Pulmonary artery endothelial cell (primary cell): ENCODE measurements around the gene HIVEP2. TPM values are rescaled to one million over a fixed set of nuclear protein-coding genes. Genes with fewer than 3 reads are reported as not detected.

Experiments used
- DNase-seq: peaks from one replicate; pipeline ENCODE4 v3.0.0-alpha.2; 2011; ENCODE audit warnings: low read depth, low spot score
- total RNA-seq: library from RNA; depleted of rRNA; stranded (reverse); fragments of >200 nt; gene quantifications from 2 replicates; pipeline ENCODE4 v1.2.3, GENCODE V29; 2014

The HIVEP2 gene
- total RNA-seq, 1 donor from 2014 or later, result 3.6 TPM

GRCh38 chr6:142821860-142822259 is 123.1 kb downstream of the HIVEP2 start:
- no peak for DNase-seq

GRCh38 chr6:142821164-142821716 is 123.7 kb downstream of the HIVEP2 start:
- DNase-seq, result no peak

GRCh38 chr6:142820338-142821051 is 124.5 kb downstream of the HIVEP2 start:
- DNase-seq, result peak; percentile 45

GRCh38 chr6:142819603-142820337 is 125.2 kb downstream of the HIVEP2 start:
- peak; percentile 83 for DNase-seq

- DNase-seq, result no peak
These were observed 128.5 kb downstream of the HIVEP2 start for GRCh38 chr6:142816486-142816885.

GRCh38 chr6:142816031-142816430 is 128.9 kb downstream of the HIVEP2 start:
- no peak for DNase-seq

- no peak for DNase-seq
These were observed 133.1 kb downstream of the HIVEP2 start for GRCh38 chr6:142811923-142812322.

GRCh38 chr6:142810952-142811514 is 133.9 kb downstream of the HIVEP2 start:
- DNase-seq, result no peak

- DNase-seq, result no peak
These were observed 135.0 kb downstream of the HIVEP2 start for GRCh38 chr6:142809947-142810346.

- DNase-seq, result no peak
These were observed 136.4 kb downstream of the HIVEP2 start for GRCh38 chr6:142808405-142809061.

GRCh38 chr6:142805042-142805441 is 139.9 kb downstream of the HIVEP2 start:
- no peak for DNase-seq

GRCh38 chr6:142804490-142804889 is 140.5 kb downstream of the HIVEP2 start:
- no peak for DNase-seq

GRCh38 chr6:142803495-142804058 is 141.4 kb downstream of the HIVEP2 start:
- DNase-seq, result no peak

- DNase-seq, result no peak
These were observed 141.9 kb downstream of the HIVEP2 start for GRCh38 chr6:142803032-142803431.

GRCh38 chr6:142802124-142802523 is 142.9 kb downstream of the HIVEP2 start:
- DNase-seq, result peak; percentile 46

GRCh38 chr6:142800240-142800639 is 144.7 kb downstream of the HIVEP2 start:
- no peak for DNase-seq

GRCh38 chr6:142799639-142800038 is 145.3 kb downstream of the HIVEP2 start:
- no peak for DNase-seq

- DNase-seq, result no peak
These were observed 147.8 kb downstream of the HIVEP2 start for GRCh38 chr6:142797159-142797558.

GRCh38 chr6:142796571-142796970 is 148.4 kb downstream of the HIVEP2 start:
- no peak for DNase-seq

- DNase-seq, result no peak
These were observed 149.0 kb downstream of the HIVEP2 start for GRCh38 chr6:142796024-142796423.

- DNase-seq, result no peak
These were observed 150.6 kb downstream of the HIVEP2 start for GRCh38 chr6:142794424-142794823.
